GM18951 (cell line): ENCODE measurements around the gene ARMC9.

ENCODE experiments used
- POLR2A ChIP-seq: IDR thresholded peaks from 4 replicates; pipeline ENCODE4 v1.6.1; 2011; ENCODE audit warnings: mild to moderate bottlenecking; ENCODE audit not compliant: insufficient read length, insufficient read depth; ENCODE audit errors: extremely low read depth
- in situ Hi-C: fragments of 300-500 bp; cut with MboI; formaldehyde crosslinking; loops from one replicate; pipeline ENCODE4 v1.12.0; 2022; ENCODE audit warnings: low sequenced_read_pairs, mixed read lengths, inconsistent platforms; ENCODE audit not compliant: unreplicated experiment

ARMC9 gene

DNA sequence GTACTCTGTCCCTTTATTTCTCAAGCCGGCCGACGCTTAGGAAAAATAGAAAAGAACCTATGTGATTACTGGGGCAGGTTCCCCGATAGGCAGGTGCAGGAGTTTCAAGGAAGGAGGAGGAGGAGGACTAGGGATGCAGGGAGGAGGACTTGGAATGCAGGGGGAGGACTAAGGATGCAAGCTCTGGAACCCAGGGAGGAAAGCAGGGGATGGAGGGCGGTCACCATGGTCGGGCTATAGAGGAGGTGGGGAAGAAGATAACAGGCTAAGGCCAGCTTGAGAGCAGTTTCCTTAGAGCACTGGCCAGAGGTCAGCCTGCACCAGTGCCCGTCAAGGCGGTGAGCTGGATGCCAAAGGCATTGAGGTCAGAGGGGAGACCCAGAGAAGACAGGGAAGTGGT lies 178.4 kb downstream of the ARMC9 start:
- in situ Hi-C loops: no loop called here
- TF ChIP-seq POLR2A: no peak

DNA sequence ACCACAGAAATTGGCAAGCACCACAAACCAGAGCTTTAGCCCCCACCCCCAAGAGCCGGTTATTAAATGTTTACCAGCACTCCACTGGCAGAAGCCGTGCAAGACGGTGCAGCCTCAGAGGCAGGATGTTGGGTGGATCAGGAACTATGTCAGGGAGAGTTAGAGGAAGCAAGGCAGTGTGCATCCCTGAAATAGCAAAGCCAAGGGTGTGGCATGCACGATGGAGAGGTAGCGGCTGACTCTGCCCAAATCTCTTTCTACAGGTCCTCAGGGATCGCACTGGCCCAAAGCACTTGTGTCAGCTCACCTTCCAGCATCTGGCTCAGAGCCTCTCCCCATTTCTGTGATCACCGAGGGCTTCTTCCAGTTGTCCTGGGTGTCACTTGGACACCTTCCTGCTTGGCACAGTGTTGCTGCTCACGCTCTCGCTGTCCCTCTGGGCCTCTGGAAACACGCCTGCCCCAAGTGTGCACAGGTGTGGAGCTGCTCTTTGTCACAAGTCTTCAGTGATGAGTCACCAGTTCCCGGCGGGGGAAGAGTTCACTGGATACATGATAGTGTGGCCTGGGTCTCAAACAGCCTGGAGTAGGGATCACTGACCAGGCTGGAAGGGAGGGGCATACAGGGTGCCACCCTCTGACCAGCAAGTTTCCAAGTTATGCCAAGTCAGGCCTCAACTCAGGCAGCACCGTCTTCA lies 179.7 kb downstream of the ARMC9 start:
- no peak for TF ChIP-seq POLR2A
- in situ Hi-C loops: no loop called here

DNA sequence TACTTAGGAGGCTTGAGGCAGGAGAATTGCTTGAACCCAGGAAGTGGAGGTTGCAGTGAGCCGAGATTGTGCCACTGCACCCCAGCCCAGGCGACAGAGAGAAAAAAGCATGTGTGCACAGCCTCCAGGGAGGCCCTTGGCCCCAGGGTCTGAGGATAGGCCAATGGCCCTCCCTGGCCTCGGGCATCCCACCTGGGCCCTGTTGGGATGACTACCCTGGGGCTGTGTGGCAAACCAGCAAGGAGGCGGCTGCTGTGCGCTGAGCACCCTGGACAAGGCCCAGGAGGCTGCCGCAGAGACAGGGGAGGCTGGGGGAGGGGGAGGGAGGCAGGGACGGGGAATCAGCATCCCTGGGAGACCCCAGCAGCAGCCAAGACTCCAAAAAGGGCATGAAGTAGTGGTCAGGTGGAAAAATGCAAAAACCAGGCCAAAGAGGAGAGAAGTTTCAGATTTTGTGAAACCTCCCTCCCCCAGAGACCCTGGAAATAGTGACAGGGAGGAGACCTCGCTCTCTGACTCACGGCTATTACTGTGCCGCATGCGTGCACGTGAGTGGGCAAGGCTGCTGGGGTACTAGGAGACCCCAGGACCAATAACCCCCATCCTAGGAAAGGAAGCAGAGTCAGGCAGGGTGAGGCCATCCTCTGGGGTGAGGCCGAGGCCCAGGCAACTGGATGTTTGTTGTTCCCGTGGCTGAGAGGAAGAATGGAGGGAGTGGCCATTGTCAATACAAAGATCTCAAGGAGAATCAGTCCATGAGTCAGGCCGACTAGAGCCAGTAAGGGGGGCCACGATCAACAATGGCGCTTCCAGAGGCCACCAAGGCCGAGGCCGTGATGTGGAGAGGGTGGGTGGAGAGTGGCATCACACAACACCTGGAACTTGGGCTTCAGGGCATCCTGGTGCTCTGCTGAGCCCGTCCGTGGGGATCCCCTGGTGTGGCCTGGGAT lies 181.1 kb downstream of the ARMC9 start:
- no peak for TF ChIP-seq POLR2A
- in situ Hi-C loops: no loop called here

GRCh38 chr2:231380307-231380706 lies 181.9 kb downstream of the ARMC9 start:
- in situ Hi-C loops: no loop called here
- no peak for TF ChIP-seq POLR2A

DNA sequence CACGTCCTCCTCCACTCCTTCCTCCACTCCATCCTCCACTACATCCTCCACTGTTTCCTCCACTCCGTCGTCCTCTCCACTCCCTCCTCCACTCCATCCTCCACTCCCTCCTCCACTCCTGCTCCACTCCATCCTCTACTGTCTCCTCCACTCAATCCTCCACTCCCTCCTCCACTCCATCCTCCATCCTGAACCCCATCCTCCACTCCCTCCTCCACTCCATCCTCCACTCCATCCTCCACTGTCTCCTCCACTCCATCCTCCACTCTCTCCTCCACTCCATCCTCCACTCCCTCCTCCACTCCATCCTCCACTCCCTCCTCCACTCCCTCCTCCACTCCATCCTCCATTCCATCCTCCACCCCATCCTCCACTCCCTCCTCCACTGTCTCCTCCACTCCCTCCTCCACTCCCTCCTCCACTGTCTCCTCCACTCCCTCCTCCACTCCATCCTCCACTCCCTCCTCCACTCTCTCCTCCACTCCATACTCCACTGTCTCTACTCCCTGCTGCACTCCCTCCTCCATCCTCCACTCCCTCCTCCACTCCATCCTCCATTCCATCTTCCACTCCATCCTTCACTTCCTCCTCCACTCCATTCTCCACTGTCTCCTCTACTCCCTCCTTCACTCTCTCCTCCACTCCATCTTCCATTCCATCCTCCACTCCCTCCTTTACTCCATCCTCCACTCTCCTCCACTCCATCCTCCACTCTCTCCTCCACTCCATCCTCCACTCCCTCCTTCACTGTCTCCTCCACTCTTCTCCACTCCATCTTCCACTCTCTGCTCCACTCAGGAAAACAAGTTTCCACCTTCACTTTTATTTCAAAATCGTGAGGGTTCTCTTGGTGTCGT lies 182.8 kb downstream of the ARMC9 start:
- TF ChIP-seq POLR2A: no peak
- in situ Hi-C loops: no loop called here

DNA sequence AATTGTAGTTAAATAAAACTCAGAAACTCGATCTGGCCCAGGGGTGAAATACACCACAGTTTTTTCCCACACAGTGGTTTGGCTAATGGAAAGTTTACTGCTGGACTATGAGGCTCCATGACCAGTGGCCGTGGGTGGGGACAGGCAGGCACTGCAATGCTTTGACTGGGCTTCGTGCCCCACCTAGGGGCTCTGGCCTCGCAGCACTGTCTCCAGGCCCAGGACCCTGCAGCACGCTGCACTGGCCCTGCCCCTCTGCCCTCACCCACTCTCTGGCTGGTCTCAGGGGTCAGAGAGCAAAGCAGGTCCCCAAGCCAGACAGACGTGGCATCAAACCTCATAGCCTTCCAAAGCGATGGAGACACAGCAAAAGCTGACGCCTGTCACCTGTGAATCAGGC lies 183.7 kb downstream of the ARMC9 start:
- in situ Hi-C loops: no loop called here

GRCh38 chr2:231383416-231384108 lies 185.1 kb downstream of the ARMC9 start:
- in situ Hi-C loops: no loop called here
- no peak for TF ChIP-seq POLR2A

More for the DNA sequence above, 183.7 kb downstream of the ARMC9 start:
- TF ChIP-seq POLR2A: no peak

DNA sequence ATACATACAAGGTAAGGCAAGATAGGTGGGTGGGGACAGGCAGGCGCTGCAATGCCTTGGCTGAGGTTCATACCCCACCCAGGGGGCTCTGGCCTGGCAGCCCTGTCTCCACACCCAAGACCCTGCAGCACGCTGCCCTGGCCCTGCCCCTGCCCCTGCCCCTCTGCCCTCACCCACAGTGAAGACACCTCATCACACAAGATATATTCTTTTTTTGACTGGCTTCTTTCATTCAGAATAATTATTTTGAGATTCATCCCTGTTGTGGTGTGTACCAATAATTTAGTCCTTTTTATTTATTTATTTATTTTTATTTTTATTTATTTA lies 185.6 kb downstream of the ARMC9 start:
- in situ Hi-C loops: no loop called here
- TF ChIP-seq POLR2A: no peak

DNA sequence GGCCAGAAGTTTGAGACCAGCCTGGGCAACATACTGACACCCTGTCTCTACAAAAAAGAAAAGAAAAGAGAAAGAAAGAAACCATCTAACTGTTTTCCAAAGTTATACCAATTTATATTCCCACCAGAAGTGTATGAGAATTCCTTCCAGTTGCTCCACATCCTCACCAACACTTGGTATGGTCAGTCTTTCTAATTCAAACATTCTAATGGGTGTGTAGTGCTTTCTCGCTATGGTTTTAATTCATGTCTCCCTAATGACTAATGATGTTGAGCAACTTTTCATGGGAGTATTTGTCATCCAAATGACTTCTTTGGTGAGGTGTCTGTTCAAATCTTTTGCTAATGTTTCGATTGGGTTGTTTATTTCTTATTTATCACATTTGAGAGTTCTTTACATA lies 186.5 kb downstream of the ARMC9 start:
- in situ Hi-C loops: no loop called here
- no peak for TF ChIP-seq POLR2A

- no peak for TF ChIP-seq POLR2A
- in situ Hi-C loops: no loop called here
Observed at GRCh38 chr2:231385429-231385828, 187.0 kb downstream of the ARMC9 start.

DNA sequence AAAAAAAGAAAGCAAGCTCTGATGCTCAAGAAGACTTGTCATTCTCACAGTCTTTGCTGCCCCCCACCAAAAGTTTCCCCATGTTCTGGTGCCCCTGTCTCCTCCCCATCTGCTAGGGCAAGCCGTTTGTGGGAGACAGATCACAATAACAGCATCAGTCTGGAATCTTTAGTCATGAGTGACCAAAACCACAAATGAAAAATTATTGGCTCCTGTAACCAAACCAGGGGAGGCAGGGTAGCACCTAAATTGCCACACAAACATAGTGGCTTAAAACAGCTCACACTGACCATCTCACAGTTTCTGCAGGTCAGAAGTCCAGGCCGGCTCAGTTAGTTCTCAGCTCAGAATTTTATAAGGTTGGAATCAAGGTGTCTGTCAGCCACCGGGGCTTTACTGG lies 188.0 kb downstream of the ARMC9 start:
- in situ Hi-C loops: no loop called here
- no peak for TF ChIP-seq POLR2A

DNA sequence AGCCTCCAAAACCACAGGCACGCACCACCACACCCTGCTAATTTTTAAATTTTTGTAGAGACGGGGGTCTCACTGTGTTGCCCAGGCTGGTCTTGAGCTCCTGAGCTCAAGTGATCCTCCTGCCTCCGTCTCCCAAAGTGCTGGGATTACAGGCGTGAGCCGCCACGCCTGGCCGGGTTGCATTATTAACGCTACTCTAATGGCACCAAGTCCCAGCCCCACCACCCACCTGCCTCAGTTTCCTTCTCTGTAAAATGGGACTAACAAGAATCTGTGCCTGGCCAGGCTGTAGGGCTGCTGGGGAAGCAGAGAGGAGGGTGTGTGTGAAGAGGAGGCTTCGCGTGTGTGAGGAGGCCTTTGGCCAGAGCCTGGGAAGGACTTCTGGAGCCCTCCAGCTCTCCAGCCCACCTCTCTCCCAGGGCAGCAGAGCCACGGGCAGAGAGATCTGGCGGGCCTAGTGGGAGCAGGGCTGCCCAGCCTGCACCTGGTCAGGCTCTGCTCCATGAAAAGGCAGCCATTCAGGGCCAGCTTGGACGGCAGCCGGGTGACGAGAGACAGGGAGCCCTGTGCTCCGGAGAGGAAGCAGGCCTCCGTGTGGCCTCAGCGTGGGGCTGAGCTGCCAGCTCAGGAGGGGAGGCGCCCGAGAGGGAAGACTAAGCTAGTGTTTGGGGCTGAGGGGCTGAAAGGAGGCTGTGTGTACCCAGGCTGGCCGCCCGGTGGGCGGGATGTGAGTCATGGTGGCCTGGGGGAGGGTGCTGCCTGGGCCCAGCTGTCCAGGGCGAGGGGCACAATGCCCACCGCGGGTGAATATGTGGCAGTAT lies 189.7 kb downstream of the ARMC9 start:
- in situ Hi-C loops: no loop called here
- no peak for TF ChIP-seq POLR2A
